GM10266 (cell line): ENCODE data around the gene LIX1.

Source experiments
- DNase-seq: peaks from one replicate; pipeline ENCODE4 v3.0.0; 2012; ENCODE audit errors: extremely low spot score
- TF ChIP-seq, protein P1 (sequence below): IDR thresholded peaks from 2 replicates; pipeline ENCODE4 v1.5.1; 2012; ENCODE audit warnings: mild to moderate bottlenecking, low read depth; ENCODE audit not compliant: control insufficient read depth, insufficient read depth; ENCODE audit errors: missing control alignments

The LIX1 gene

DNA sequence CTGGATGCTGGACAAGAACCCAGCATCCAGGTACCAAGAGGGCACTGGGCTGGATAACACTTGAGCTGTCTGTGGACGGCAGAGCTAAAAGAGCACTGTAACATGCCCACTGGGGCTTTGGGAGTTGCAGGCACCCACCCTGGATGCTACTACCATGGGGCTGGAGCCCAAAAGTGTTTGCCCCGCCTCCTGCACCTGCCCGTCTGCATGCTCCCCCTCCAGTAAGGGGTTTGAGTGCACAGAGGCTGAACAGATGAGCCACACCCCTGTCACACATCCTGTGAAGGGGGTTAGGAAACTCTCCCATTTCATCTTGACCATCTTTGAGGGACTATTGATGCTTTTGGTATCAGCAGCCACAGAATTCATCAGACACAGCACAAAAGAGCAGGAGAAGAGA, 69.0 kb downstream of the LIX1 start:
- TF ChIP-seq, protein P1, sequence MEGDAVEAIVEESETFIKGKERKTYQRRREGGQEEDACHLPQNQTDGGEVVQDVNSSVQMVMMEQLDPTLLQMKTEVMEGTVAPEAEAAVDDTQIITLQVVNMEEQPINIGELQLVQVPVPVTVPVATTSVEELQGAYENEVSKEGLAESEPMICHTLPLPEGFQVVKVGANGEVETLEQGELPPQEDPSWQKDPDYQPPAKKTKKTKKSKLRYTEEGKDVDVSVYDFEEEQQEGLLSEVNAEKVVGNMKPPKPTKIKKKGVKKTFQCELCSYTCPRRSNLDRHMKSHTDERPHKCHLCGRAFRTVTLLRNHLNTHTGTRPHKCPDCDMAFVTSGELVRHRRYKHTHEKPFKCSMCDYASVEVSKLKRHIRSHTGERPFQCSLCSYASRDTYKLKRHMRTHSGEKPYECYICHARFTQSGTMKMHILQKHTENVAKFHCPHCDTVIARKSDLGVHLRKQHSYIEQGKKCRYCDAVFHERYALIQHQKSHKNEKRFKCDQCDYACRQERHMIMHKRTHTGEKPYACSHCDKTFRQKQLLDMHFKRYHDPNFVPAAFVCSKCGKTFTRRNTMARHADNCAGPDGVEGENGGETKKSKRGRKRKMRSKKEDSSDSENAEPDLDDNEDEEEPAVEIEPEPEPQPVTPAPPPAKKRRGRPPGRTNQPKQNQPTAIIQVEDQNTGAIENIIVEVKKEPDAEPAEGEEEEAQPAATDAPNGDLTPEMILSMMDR = no peak
- no peak for DNase-seq

DNA sequence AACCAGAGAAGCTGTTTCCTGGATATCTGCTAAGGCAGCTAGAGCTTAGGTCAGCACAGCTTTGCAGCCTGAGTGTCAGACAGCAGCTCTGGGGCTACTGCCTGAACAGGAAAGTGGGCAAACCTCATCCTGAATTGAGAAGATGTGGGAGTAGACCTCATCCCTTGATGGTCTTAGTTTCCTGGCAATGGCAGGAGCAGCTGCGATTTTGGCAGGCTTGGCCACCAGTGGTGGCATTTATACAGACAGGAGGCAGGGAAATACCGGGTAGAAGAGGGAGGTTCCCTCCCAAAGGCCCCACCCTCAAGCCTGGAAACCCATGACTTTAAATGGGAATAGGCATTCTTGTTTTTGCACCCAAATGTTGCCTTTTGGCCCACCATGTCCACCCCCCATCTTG, 69.7 kb downstream of the LIX1 start:
- TF ChIP-seq, protein P1 = no peak
- no peak for DNase-seq

DNA sequence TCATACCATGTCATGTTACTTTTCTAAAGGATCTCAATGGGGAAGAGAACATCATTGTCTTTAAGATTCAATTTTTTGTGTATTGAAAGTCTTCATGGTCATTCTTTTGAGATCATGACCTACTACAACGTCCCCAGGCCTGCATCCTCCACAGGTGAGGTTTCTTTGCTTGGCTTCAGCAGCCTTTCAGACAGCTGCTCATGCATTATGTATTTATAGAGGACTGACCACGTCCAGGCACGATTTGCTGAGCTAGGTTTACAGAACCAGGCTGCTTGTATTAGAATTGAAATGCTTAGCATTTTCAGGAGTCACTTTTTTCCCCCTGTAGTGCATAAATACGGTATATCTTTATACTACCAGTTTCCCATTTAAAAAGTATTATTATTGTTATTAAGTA, 70.4 kb downstream of the LIX1 start:
- DNase-seq = no peak
- TF ChIP-seq, protein P1 = no peak

DNA sequence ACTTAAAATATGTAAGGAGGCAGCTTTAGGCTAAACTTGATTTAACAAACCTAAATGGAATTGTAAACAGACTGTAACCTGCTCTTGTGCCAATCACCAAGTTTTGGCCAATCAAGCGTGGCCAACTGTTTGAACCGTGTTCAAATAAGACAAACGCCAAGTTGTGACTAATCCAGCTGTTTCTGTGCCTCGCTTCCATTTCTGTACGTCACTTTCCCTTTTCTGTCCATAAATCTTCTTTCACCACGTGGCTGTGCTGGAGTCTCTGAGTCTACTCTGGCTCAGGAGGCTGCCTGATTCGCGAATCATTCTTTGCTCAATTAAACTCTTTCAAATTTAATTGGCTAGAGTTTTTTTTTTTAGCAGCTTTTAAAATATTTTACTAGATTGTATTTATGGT, 71.3 kb downstream of the LIX1 start:
- DNase-seq = no peak
- TF ChIP-seq, protein P1 = no peak

DNA sequence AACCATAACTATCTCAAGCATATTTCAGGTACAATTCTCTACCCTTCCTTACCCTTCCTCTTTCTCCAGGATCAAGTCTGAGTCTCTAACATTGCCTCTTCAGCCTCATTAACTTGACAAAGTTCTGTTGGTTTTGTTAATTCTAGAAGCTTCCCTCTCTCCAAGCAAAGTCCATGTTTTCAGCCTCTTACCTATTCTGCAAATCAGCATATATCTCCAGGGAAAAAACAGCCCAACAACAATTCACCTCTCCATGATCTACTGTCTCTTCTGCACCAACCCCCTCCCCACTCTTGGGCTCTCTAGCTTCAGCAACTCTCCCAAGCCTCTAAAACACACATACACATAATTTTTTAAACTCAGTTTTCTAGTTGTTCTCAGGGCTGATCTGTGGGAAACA, 72.2 kb downstream of the LIX1 start:
- DNase-seq = no peak
- TF ChIP-seq, protein P1 = no peak

DNA sequence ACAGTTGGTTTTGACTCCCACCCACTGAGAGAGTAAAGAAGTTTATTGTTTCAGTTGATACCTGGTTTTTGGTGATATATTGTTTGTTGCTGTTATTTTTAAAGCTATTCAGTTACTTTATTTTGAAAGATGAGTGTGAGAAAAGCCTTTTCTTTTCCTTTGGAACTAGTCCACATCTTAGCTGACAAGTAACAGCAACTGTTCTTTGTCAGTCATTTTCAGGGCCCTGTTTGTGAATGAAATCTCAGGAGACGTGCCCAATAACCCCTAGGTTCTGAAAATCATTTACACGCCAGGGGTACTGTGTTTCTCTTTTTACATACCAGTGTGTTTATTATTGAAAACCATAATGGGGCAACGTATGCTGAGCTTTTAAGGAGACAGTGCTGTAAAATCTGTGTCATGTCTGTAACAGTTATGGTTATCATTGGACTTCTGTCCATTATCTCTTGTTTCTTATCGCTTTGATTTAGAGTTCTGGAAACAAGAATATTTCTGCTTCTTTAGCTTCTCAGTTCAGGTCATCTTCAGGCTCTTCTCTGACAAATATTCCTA, 75.0 kb downstream of the LIX1 start:
- no peak for DNase-seq
- TF ChIP-seq, protein P1 = no peak

DNA sequence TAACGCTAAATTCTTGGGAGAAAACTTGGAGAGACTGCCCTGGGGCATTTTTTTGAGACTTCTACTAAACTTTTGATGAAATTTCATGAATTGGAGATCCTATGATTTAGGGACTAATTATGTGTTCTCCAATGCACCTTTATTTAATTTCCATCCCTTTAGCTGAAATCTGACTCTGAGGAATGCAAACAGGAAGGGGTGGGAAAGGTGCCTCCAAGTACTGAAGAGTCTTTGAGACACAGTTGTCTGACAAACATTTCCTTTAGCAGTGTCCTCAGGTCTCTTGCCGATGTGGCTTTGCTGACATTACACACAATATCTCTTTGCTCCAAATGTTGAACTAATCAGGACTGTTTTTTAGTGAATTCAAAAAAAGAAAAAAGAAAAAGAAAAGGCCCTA, 76.9 kb downstream of the LIX1 start:
- DNase-seq = no peak
- TF ChIP-seq, protein P1 = no peak
